H9 (cell line): ENCODE measurements around the gene ARHGEF17. TPM values are rescaled to one million over a fixed set of nuclear protein-coding genes. Genes with fewer than 3 reads are reported as not detected.

Experiments used
- DNase-seq: peaks from one replicate; pipeline ENCODE4 v3.0.0-alpha.2; 2017
- H2AFZ ChIP-seq: one replicate; pipeline ENCODE4 v1.6.1; 2013; ENCODE audit warnings: mild to moderate bottlenecking, low read length, control low read depth, moderate library complexity
- H2AK5ac ChIP-seq: 2 replicates; pipeline ENCODE4 v1.6.1; 2013; ENCODE audit warnings: low read length, control low read depth, mixed read lengths; ENCODE audit not compliant: insufficient read length
- H2BK120ac ChIP-seq: one replicate; pipeline ENCODE4 v1.6.1; 2013; ENCODE audit warnings: low read depth, mild to moderate bottlenecking, low read length, control low read depth, inconsistent platforms; ENCODE audit not compliant: poor library complexity, severe bottlenecking
- H2BK12ac ChIP-seq: 2 replicates; pipeline ENCODE4 v1.6.1; 2013; ENCODE audit warnings: low read length, control low read depth, mixed read lengths, low read depth; ENCODE audit not compliant: insufficient read length
- H2BK15ac ChIP-seq: 2 replicates; pipeline ENCODE4 v1.6.1; 2013; ENCODE audit warnings: low read depth, low read length, control low read depth
- H2BK20ac ChIP-seq: one replicate; pipeline ENCODE4 v1.6.1; 2013; ENCODE audit warnings: low read depth, mild to moderate bottlenecking, low read length, control low read depth, inconsistent platforms; ENCODE audit not compliant: poor library complexity, severe bottlenecking
- H2BK5ac ChIP-seq: 2 replicates; pipeline ENCODE4 v1.6.1; 2013; ENCODE audit warnings: low read length, control low read depth, mixed read lengths; ENCODE audit not compliant: insufficient read length
- H3K14ac ChIP-seq: 2 replicates; pipeline ENCODE4 v1.6.1; 2013; ENCODE audit warnings: low read length, control low read depth; ENCODE audit not compliant: insufficient read depth
- H3K18ac ChIP-seq: 2 replicates; pipeline ENCODE4 v1.6.1; 2013; ENCODE audit warnings: low read depth, mild to moderate bottlenecking, mixed read lengths, low read length, control low read depth; ENCODE audit not compliant: insufficient read length
- H3K23ac ChIP-seq: 2 replicates; pipeline ENCODE4 v1.6.1; 2013; ENCODE audit warnings: low read length, control low read depth, mixed read lengths, low read depth; ENCODE audit not compliant: insufficient read length
- H3K23me2 ChIP-seq: 2 replicates; pipeline ENCODE4 v1.6.1; 2013; ENCODE audit warnings: low read depth, mild to moderate bottlenecking, mixed read lengths, low read length, control low read depth; ENCODE audit not compliant: insufficient read length, poor library complexity, severe bottlenecking
- H3K27ac ChIP-seq: 2 replicates; pipeline ENCODE4 v1.5.1; 2013; ENCODE audit warnings: low read length, control low read depth, mixed read lengths, low read depth; ENCODE audit not compliant: insufficient read length
- H3K27me3 ChIP-seq: 2 replicates; pipeline ENCODE4 v1.6.1; 2013; ENCODE audit warnings: low read length, control low read depth, inconsistent platforms; ENCODE audit not compliant: insufficient read depth
- H3K4ac ChIP-seq: 2 replicates; pipeline ENCODE4 v1.6.1; 2013; ENCODE audit warnings: low read depth, mild to moderate bottlenecking, control low read depth, inconsistent platforms, low read length, moderate library complexity
- H3K4me1 ChIP-seq: 2 replicates; pipeline ENCODE4 v1.6.1; 2013; ENCODE audit warnings: low read length, control low read depth, inconsistent platforms; ENCODE audit not compliant: insufficient read depth
- H3K4me2 ChIP-seq: 2 replicates; pipeline ENCODE4 v1.6.1; 2013; ENCODE audit warnings: low read length, control low read depth, mixed read lengths; ENCODE audit not compliant: insufficient read length, insufficient read depth
- H3K56ac ChIP-seq: 2 replicates; pipeline ENCODE4 v1.6.1; 2013; ENCODE audit warnings: low read depth, mild to moderate bottlenecking, mixed read lengths, low read length, control low read depth; ENCODE audit not compliant: insufficient read length
- H3K79me1 ChIP-seq: 2 replicates; pipeline ENCODE4 v1.6.1; 2013; ENCODE audit warnings: low read depth, mild to moderate bottlenecking, moderate library complexity, low read length, control low read depth, inconsistent platforms; ENCODE audit not compliant: insufficient read depth, poor library complexity, severe bottlenecking
- H3K79me2 ChIP-seq: 2 replicates; pipeline ENCODE4 v1.6.1; 2013; ENCODE audit warnings: low read length, control low read depth, inconsistent platforms; ENCODE audit not compliant: insufficient read depth
- H3K9ac ChIP-seq: 2 replicates; pipeline ENCODE4 v1.6.1; 2013; ENCODE audit warnings: low read length, control low read depth, mixed read lengths; ENCODE audit not compliant: insufficient read length; ENCODE audit errors: extremely low read depth
- H3K9me3 ChIP-seq: one replicate; pipeline ENCODE4 v1.6.1; 2013; ENCODE audit warnings: low read depth, low read length, inconsistent platforms; ENCODE audit not compliant: control insufficient read depth
- H3T11ph ChIP-seq: one replicate; pipeline ENCODE4 v1.6.1; 2013; ENCODE audit warnings: mild to moderate bottlenecking, low read length, control low read depth, inconsistent platforms
- H4K20me1 ChIP-seq: one replicate; pipeline ENCODE4 v1.6.1; 2013; ENCODE audit not compliant: control insufficient read depth, insufficient read length, insufficient read depth
- H4K5ac ChIP-seq: 2 replicates; pipeline ENCODE4 v1.6.1; 2013; ENCODE audit warnings: low read depth, mild to moderate bottlenecking, mixed read lengths, low read length, control low read depth; ENCODE audit not compliant: insufficient read length
- H4K8ac ChIP-seq: replicated peaks from 2 replicates; pipeline ENCODE4 v1.6.1; 2013; ENCODE audit warnings: low read length, control low read depth, mixed read lengths, low read depth; ENCODE audit not compliant: insufficient read length
- H4K91ac ChIP-seq: 2 replicates; pipeline ENCODE4 v1.6.1; 2013; ENCODE audit warnings: low read depth, mild to moderate bottlenecking, moderate library complexity, mixed read lengths, low read length, control low read depth; ENCODE audit not compliant: insufficient read length
- H3K27ac Mint-ChIP-seq, 3 experiments: 2 replicates in 2 of 3; 3 replicates in 1 of 3; pipeline ENCODE4 v1.8.0; 2020 to 2021; ENCODE audit warnings: mixed read lengths in 3 of 3, mild to moderate bottlenecking in 1 of 3, moderate library complexity in 1 of 3
- H3K27me3 Mint-ChIP-seq: 2 replicates; pipeline ENCODE4 v1.8.0; 2021; ENCODE audit warnings: low read depth, mild to moderate bottlenecking, moderate library complexity, mixed read lengths
- H3K36me3 Mint-ChIP-seq, 3 experiments: 2 replicates in 2 of 3; 3 replicates in 1 of 3; pipeline ENCODE4 v1.8.0; 2020 to 2021; ENCODE audit warnings: low read depth in 3 of 3, mixed read lengths in 3 of 3; ENCODE audit not compliant: insufficient read depth in 1 of 3
- H3K4me1 Mint-ChIP-seq, 2 experiments: 2 replicates each; pipeline ENCODE4 v1.8.0; 2020; ENCODE audit warnings: mixed read lengths in 2 of 2
- H3K4me3 Mint-ChIP-seq, 2 experiments: 2 replicates in 1 of 2; 3 replicates in 1 of 2; pipeline ENCODE4 v1.8.0; 2020 to 2021; ENCODE audit warnings: mild to moderate bottlenecking in 2 of 2, mixed read lengths in 2 of 2, moderate library complexity in 1 of 2
- H3K9me3 Mint-ChIP-seq, 2 experiments: 2 replicates in 1 of 2; 3 replicates in 1 of 2; pipeline ENCODE4 v1.8.0; 2020; ENCODE audit warnings: mild to moderate bottlenecking in 2 of 2, mixed read lengths in 2 of 2, moderate library complexity in 1 of 2
- CTCF ChIP-seq: fragments of 200-600 bp; sonication (generic); conservative IDR thresholded peaks from 3 replicates; pipeline ENCODE4 v1.8.0; 2021; ENCODE audit warnings: antibody characterized with exemption, mild to moderate bottlenecking
- WGBS: extraction: QIAGEN DNeasy Blood & Tissue Kit; methylation state at CpG from one replicate; pipeline ENCODE4 v1.1.7; 2013; ENCODE audit warnings: missing lambda C conversion rate, low lambda C conversion rate, mixed read lengths; ENCODE audit not compliant: insufficient read length; ENCODE audit errors: extremely low coverage; 5-methylcytosine and 5-hydroxymethylcytosine counted together
- total RNA-seq: library from RNA; stranded (reverse); gene quantifications from 2 replicates; pipeline ENCODE4 v1.2.1, GENCODE V29; 2021

Gene ARHGEF17
- total RNA-seq, 1 experiment from 2014 or later, result 7.4 TPM

- Mint-ChIP-seq H3K4me1 (peaks cover 31 to 47% of the 10 kb centered on the region in 2 experiments), H3K36me3 (peaks cover 0 to 2% (median 0%) of the 10 kb centered on the region in 3 experiments; a peak in 2 of 7 replicates), H3K9me3 (no peaks in the 10 kb centered on the region), H3K27ac (peak overlapping the region in 1 of 3 experiments; percentile 89; a peak in 2 of 7 replicates), H3K4me3 (no peak overlapping the region), H3K27me3 (no peaks in the 10 kb centered on the region; the same call in 1 of the 2 replicates)
- Histone ChIP-seq H2BK120ac (no peak overlapping the region), H2AK5ac (no peak overlapping the region), H3K27me3 (no peaks in the 10 kb centered on the region), H3K56ac (no peak overlapping the region), H3K27ac (no peak overlapping the region), H3K4me1 (no peaks in the 10 kb centered on the region), H3K4me2 (no peak overlapping the region), H3K23ac (no peak overlapping the region), H3K4ac (no peak overlapping the region), H2BK5ac (no peak overlapping the region), H3K79me2 (no peaks in the 10 kb centered on the region), H4K8ac (no peak overlapping the region), H3K23me2 (no peaks in the 10 kb centered on the region), H3T11ph (no peak overlapping the region), H2BK15ac (no peak overlapping the region), H3K9me3 (no peaks in the 10 kb centered on the region), H2AFZ (no peak overlapping the region), H2BK20ac (no peak overlapping the region), H4K5ac (no peak overlapping the region), H4K20me1 (no peaks in the 10 kb centered on the region), H2BK12ac (no peak overlapping the region), H3K79me1 (no peaks in the 10 kb centered on the region), H3K9ac (no peak overlapping the region), H4K91ac (no peak overlapping the region), H3K18ac (no peak overlapping the region), H3K14ac (no peak overlapping the region; the same call in 1 of the 2 replicates)
- TF ChIP-seq CTCF, result no peak
- no peak for DNase-seq
- WGBS, result no CpG with 5 or more reads among the region's 21 CpGs
These were observed 79.7 kb downstream of the ARHGEF17 start for GRCh38 chr11:73387594-73388264.
